ENCODE measurements around the gene ANKEF1.
"Not testable (repeated sequence)": the region's sequence is repeated elsewhere in the genome, so short reads cannot be mapped to it uniquely, and the experiment has no call there.

Gene ANKEF1

DNA sequence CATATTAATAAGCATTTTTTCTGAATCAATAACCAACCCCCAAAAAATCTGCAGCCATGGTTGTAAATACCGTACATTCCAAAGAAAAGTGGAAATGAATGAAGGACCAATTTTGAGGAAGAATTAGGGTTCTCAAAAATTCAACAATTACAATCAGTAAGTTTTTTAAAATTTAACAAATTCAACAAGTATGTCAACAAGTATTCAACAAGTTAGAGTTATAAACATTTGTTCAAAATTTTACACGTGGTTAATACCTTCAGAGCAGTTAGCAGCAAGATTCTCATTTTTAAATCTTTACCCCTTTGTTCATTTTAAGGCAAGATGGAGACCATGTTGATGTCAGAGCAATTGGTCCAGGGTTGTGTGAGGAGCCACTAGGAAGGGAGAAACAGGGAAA, 27.6 kb upstream of the ANKEF1 start:
- no peak for DNase-seq (ENCODE audit: low spot score)
- TF ChIP-seq, protein P1, sequence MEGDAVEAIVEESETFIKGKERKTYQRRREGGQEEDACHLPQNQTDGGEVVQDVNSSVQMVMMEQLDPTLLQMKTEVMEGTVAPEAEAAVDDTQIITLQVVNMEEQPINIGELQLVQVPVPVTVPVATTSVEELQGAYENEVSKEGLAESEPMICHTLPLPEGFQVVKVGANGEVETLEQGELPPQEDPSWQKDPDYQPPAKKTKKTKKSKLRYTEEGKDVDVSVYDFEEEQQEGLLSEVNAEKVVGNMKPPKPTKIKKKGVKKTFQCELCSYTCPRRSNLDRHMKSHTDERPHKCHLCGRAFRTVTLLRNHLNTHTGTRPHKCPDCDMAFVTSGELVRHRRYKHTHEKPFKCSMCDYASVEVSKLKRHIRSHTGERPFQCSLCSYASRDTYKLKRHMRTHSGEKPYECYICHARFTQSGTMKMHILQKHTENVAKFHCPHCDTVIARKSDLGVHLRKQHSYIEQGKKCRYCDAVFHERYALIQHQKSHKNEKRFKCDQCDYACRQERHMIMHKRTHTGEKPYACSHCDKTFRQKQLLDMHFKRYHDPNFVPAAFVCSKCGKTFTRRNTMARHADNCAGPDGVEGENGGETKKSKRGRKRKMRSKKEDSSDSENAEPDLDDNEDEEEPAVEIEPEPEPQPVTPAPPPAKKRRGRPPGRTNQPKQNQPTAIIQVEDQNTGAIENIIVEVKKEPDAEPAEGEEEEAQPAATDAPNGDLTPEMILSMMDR (IDR thresholded peaks at IDR 0.05; ENCODE audit: extremely low read depth, missing control alignments): no peak

- TF ChIP-seq, protein P1 (IDR thresholded peaks at IDR 0.05; ENCODE audit: extremely low read depth, missing control alignments): no peak
- no peak for DNase-seq (ENCODE audit: low spot score)
These were observed 27.0 kb upstream of the ANKEF1 start for GRCh38 chr20:10007747-10008146.

- DNase-seq (ENCODE audit: low spot score): no peak
These were observed 22.3 kb upstream of the ANKEF1 start for GRCh38 chr20:10012464-10012863.

GRCh38 chr20:10014431-10014830, 20.4 kb upstream of the ANKEF1 start:
- no peak for DNase-seq (ENCODE audit: low spot score)

More at GRCh38 chr20:10012464-10012863, 22.3 kb upstream of the ANKEF1 start:
- TF ChIP-seq, protein P1 (IDR thresholded peaks at IDR 0.05; ENCODE audit: extremely low read depth, missing control alignments): no peak

DNA sequence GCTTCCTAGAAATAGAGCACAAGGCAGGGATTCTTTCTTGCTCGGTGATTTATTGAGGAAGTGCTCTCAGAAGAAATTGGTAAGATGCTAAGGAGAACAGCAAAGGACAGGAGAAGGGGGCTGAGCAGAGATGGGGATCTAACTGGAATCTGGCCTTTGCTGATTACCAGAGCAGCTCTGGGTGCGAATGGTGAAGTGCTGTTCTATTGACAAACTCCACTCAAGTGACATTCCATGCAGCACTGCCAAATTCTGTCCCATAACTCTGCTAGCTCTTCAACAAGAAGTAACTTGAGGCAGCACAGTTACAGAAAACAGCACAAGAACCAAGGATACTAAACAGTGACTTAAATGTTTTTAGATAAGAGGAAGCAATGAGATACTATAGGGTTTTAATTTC, 13.8 kb upstream of the ANKEF1 start:
- no peak for DNase-seq (ENCODE audit: low spot score)
- TF ChIP-seq, protein P1 (IDR thresholded peaks at IDR 0.05; ENCODE audit: extremely low read depth, missing control alignments): no peak

More at GRCh38 chr20:10014431-10014830, 20.4 kb upstream of the ANKEF1 start:
- TF ChIP-seq, protein P1 (IDR thresholded peaks at IDR 0.05; ENCODE audit: extremely low read depth, missing control alignments): no peak

GRCh38 chr20:10022625-10023024, 12.2 kb upstream of the ANKEF1 start:
- TF ChIP-seq, protein P1 (IDR thresholded peaks at IDR 0.05; ENCODE audit: extremely low read depth, missing control alignments): no peak
- DNase-seq (ENCODE audit: low spot score): no peak

- TF ChIP-seq, protein P1 (IDR thresholded peaks at IDR 0.05; ENCODE audit: extremely low read depth, missing control alignments): no peak
- DNase-seq (ENCODE audit: low spot score): no peak
These were observed 10.9 kb upstream of the ANKEF1 start for GRCh38 chr20:10023911-10024310.

GRCh38 chr20:10031451-10032215, 3.2 kb upstream of the ANKEF1 start:
- DNase-seq (ENCODE audit: low spot score): not testable (repeated sequence)

GRCh38 chr20:10032269-10032668, 2.5 kb upstream of the ANKEF1 start:
- not testable (repeated sequence) for DNase-seq (ENCODE audit: low spot score)
